GM12892 (cell line): ENCODE results near the gene PAX7.

ENCODE experiments used
- POLR2AphosphoS5 ChIP-seq: IDR thresholded peaks from 2 replicates; pipeline ENCODE4 v1.6.1; 2011; ENCODE audit warnings: low read depth, low read length, control low read depth
- TAF1 ChIP-seq: IDR thresholded peaks from 2 replicates; pipeline ENCODE4 v1.6.1; 2011; ENCODE audit warnings: low read depth, mild to moderate bottlenecking, control low read depth, low read length, borderline replicate concordance

DNA sequence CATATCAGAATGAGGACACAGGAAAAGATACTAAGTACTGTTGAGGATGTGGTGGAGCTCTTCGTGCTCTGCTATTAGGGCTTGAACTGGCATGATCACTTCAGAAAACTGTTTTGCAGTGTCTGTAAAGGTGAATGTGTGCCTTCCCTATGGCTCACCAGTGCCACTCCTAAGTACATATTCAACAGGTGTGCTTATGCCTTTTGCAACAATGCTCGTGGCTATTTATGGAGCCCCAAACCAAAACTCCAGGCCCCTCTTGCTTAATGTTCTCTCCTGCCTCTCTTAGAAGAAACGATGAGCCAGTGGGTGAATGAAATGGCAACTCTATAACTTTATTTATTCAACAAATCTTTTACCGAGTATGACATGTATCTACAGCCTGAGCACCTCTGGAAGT, 158.6 kb downstream of the PAX7 start:
- no peak for TF ChIP-seq POLR2AphosphoS5
- no peak for TF ChIP-seq TAF1
